Esophagus muscularis mucosa (tissue), 4 donors: ENCODE results near the gene SEC24B. TPM values are rescaled to one million over a fixed set of nuclear protein-coding genes. Genes with fewer than 3 reads are reported as not detected.

Experiments used
- DNase-seq: peaks from one replicate; pipeline ENCODE4 v3.0.0-alpha.2; 2017; ENCODE audit errors: extremely low spot score
- H3K27ac ChIP-seq, 4 donors: fragments of 200-600 bp; sonication (generic); replicated peaks in 1 of 4; 1 replicate in 3 of 4; 2 replicates in 1 of 4; pipeline ENCODE4 v1.5.1; 2016 to 2019; ENCODE audit warnings: mild to moderate bottlenecking in 1 of 4
- H3K27me3 ChIP-seq, 4 donors: fragments of 200-600 bp; sonication (generic); one replicate each; pipeline versions ENCODE4 v1.5.1 to v1.6.0; 2016 to 2019
- H3K36me3 ChIP-seq, 4 donors: fragments of 200-600 bp; sonication (generic); one replicate each; pipeline ENCODE4 v1.5.1; 2016 to 2019
- H3K4me1 ChIP-seq, 4 donors: fragments of 200-600 bp; sonication (generic); one replicate each; pipeline ENCODE4 v1.5.1; 2016 to 2019
- H3K4me3 ChIP-seq, 4 donors: fragments of 200-600 bp; sonication (generic); 1 replicate in 2 of 4; 2 replicates in 2 of 4; pipeline ENCODE4 v1.5.1; 2016 to 2019; ENCODE audit warnings: mild to moderate bottlenecking in 4 of 4, moderate library complexity in 1 of 4
- H3K9me3 ChIP-seq, 4 donors: fragments of 200-600 bp; sonication (generic); 1 replicate in 3 of 4; 2 replicates in 1 of 4; pipeline ENCODE4 v1.5.1; 2016 to 2019
- CTCF ChIP-seq, 3 experiments: fragments of 200-600 bp in 2 of 3; fragments of 450-650 bp in 1 of 3; sonication (generic) in 2 of 3; IDR thresholded peaks; one replicate each; pipeline ENCODE4 v1.5.1; 2017 to 2019; ENCODE audit warnings: antibody characterized with exemption in 3 of 3, mild to moderate bottlenecking in 2 of 3, moderate library complexity in 1 of 3
- EP300 ChIP-seq: sonication (generic); formaldehyde crosslinking; IDR thresholded peaks from one replicate; pipeline ENCODE4 v1.6.1; 2017; ENCODE audit warnings: antibody characterized with exemption
- POLR2A ChIP-seq: fragments of 450-650 bp; IDR thresholded peaks from one replicate; pipeline ENCODE4 v1.6.1; 2017; ENCODE audit warnings: antibody characterized with exemption, moderate library complexity, mild to moderate bottlenecking, low read depth
- POLR2AphosphoS5 ChIP-seq, 2 donors: sonication (generic); formaldehyde crosslinking; IDR thresholded peaks; one replicate each; pipeline ENCODE4 v1.6.1; 2017; ENCODE audit warnings: antibody characterized with exemption in 2 of 2
- WGBS: methylation state at CpG from one replicate; pipeline ENCODE4 v1.1.5; 2018; 5-methylcytosine and 5-hydroxymethylcytosine counted together
- intact Hi-C: fragments of 100-400 bp; cut with DNase I; formaldehyde crosslinking; loops from one replicate; pipeline ENCODE4 v1.15.1; 2023
- total RNA-seq, 4 donors: library from RNA; depleted of rRNA; stranded (reverse); fragments of >200 nt; gene quantifications; one replicate each; pipeline versions ENCODE4 v1.1.0 to v1.2.1, GENCODE V29; 2016

SEC24B gene
- total RNA-seq, 4 donors from 2014 or later = 34.5 to 46.5 (median 37.0) TPM

GRCh38 chr4:109432696-109433095 is 919 bp upstream of the SEC24B start:
- Histone ChIP-seq H3K9me3 (no peaks in the 10 kb centered on the region), H3K4me1 (peaks cover 32 to 46% (median 42%) of the 10 kb centered on the region in 4 donors), H3K36me3 (no peaks in the 10 kb centered on the region), H3K27ac (peak overlapping the region; percentile 93 to 95 (median 94)), H3K4me3 (peak overlapping the region; percentile 88 to 91 (median 88)), H3K27me3 (no peaks in the 10 kb centered on the region)
- TF ChIP-seq POLR2AphosphoS5 (IDR thresholded peaks at IDR 0.05) = no peak
- no peak for TF ChIP-seq POLR2A
- TF ChIP-seq CTCF (IDR thresholded peaks at IDR 0.05) = no peak
- no peak for TF ChIP-seq EP300
- no peak for DNase-seq
- WGBS = 29% methylated on average over 3 of the region's 3 CpGs
- intact Hi-C loops = loop anchor here (5.0 kb wide), 3 partner anchors 130 to 390 kb away; partner anchors contain the start of gene MCUB

- Histone ChIP-seq H3K27me3 (no peaks in the 10 kb centered on the region), H3K9me3 (no peaks in the 10 kb centered on the region), H3K27ac (peak overlapping the region; percentile 93 to 95 (median 94)), H3K4me1 (peaks cover 42 to 62% (median 58%) of the 10 kb centered on the region in 4 donors), H3K36me3 (no peaks in the 10 kb centered on the region), H3K4me3 (peak overlapping the region; percentile 88 to 91 (median 88))
- under 1% methylated on average over 28 of the region's 70 CpGs for WGBS
- no peak for TF ChIP-seq CTCF (IDR thresholded peaks at IDR 0.05)
- no peak for TF ChIP-seq POLR2A
- TF ChIP-seq EP300 = no peak
- TF ChIP-seq POLR2AphosphoS5 (IDR thresholded peaks at IDR 0.05) = no peak
- no peak for DNase-seq
- intact Hi-C loops = loop anchor here (5.0 kb wide), 3 partner anchors 128 to 388 kb away; partner anchors contain the start of gene MCUB
Observed at GRCh38 chr4:109434007-109434971, 674 bp downstream of the SEC24B start.

GRCh38 chr4:109435635-109436034 is 2.0 kb downstream of the SEC24B start:
- TF ChIP-seq EP300 (no peak), POLR2AphosphoS5 (IDR thresholded peaks at IDR 0.05) (no peak), CTCF (IDR thresholded peaks at IDR 0.05) (no peak), POLR2A (no peak)
- 83% methylated on average over 3 of the region's 3 CpGs for WGBS

GRCh38 chr4:109436504-109436903 is 2.9 kb downstream of the SEC24B start:
- Histone ChIP-seq H3K9me3 (no peaks in the 10 kb centered on the region), H3K4me3 (no peak overlapping the region), H3K27me3 (no peaks in the 10 kb centered on the region), H3K27ac (peak overlapping the region in 1 of 4 donors; percentile 36), H3K4me1 (peaks cover 61 to 84% (median 80%) of the 10 kb centered on the region in 4 donors), H3K36me3 (no peaks in the 10 kb centered on the region)
- intact Hi-C loops = no loop called here
- no peak for DNase-seq
- 83% methylated on average over 3 of the region's 3 CpGs for WGBS
- TF ChIP-seq EP300 = no peak
- no peak for TF ChIP-seq POLR2AphosphoS5 (IDR thresholded peaks at IDR 0.05)
- no peak for TF ChIP-seq CTCF (IDR thresholded peaks at IDR 0.05)
- TF ChIP-seq POLR2A = no peak

More at GRCh38 chr4:109435635-109436034, 2.0 kb downstream of the SEC24B start:
- H3K4me3 ChIP-seq = peak overlapping the region; percentile 88 to 91 (median 88)
- intact Hi-C loops = no loop called here
- peaks cover 54 to 75% (median 72%) of the 10 kb centered on the region in 4 donors for H3K4me1 ChIP-seq
- no peak for DNase-seq
- no peaks in the 10 kb centered on the region for H3K27me3 ChIP-seq
- peak overlapping the region; percentile 93 to 95 (median 94) for H3K27ac ChIP-seq
- no peaks in the 10 kb centered on the region for H3K9me3 ChIP-seq
- no peaks in the 10 kb centered on the region for H3K36me3 ChIP-seq
